GM18507 (cell line): ENCODE measurements around the gene ROM1.
"Not testable (repeated sequence)": the region's sequence is repeated elsewhere in the genome, so short reads cannot be mapped to it uniquely, and the experiment has no call there.

Experiments used
- DNase-seq: peaks from one replicate; pipeline ENCODE4 v3.0.0; 2011; ENCODE audit warnings: low read depth; ENCODE audit not compliant: insufficient read length; ENCODE audit errors: extremely low spot score
- FAIRE-seq: peaks from 2 replicates; lab custom pipeline; 2011; peaks lifted over from hg19 to GRCh38; lab: Jason Lieb, UNC

The ROM1 gene

DNA sequence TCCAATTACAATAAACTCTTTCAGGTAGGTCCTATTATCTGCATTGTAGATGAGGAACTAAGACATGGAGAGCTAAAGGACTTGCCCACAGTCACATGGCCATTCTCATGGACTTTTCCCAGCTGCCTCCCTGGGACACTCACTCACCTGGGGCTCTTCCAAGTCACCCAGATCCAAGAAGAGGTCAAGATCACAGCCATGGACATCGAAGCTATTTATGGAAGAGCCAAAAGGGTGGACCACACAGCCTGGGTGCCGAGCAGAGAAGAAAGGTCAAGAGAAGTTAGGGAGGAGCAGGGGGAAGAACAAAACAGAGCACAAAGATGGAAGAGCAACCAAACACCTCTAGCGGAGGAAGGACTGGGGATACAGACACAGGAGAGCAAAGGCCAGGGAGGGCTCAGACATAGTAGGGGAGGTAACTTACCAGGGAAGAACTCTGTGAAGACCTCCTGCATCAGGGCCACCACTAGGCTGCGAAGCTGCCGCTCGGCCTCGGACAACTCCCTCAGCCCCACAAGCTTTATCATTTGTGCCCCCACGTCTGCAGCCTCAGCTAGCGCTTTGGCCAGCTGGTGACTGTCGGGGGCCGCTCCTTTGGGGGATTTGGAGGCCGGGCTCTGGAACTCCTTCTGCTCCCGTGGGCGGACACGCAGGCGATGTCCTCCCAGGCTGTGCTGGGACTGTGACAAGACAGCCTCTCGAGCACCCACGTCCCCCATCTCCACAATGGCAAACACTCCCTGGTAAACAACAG, 31.9 kb upstream of the ROM1 start:
- DNase-seq (no peak), FAIRE-seq (no peak)

DNA sequence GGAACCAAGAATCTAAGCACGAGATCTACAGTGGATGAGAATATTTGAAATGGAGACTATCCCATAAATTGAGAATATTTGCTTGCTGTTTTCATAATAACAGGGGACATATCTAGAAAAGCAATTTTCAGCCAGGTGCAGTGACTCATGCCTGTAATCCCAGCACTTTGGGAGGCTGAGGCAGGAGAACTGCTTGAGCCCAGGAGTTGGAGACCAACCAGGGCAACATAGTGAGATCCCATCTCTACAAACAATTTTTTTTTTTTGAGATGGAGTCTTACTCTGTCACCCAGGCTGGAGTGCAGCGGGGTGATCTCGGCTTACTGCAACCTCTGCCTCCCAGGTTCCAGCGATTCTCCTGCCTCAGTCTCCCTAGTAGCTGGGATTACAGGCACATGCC, 31.3 kb upstream of the ROM1 start:
- DNase-seq, FAIRE-seq: not testable (repeated sequence)

DNA sequence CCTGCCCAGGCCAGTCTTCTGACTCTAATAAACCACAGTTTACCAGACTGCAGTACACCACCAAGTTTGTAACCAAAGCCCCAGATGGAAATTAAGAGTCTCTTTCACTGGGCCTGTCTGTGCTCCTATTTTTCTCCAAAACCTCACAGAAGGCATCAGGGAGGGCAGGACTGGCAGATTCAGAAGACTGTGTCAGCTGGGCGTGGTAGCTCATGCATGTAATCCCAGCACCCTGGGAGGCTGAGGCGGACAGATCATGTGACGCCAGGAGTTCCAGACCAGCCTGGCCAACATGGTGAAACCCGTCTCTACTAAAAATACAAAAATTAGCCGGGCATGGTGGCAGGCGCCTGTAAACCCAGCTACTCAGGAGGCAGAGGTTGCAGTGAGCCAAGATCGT, 27.7 kb upstream of the ROM1 start:
- not testable (repeated sequence) for FAIRE-seq, DNase-seq

DNA sequence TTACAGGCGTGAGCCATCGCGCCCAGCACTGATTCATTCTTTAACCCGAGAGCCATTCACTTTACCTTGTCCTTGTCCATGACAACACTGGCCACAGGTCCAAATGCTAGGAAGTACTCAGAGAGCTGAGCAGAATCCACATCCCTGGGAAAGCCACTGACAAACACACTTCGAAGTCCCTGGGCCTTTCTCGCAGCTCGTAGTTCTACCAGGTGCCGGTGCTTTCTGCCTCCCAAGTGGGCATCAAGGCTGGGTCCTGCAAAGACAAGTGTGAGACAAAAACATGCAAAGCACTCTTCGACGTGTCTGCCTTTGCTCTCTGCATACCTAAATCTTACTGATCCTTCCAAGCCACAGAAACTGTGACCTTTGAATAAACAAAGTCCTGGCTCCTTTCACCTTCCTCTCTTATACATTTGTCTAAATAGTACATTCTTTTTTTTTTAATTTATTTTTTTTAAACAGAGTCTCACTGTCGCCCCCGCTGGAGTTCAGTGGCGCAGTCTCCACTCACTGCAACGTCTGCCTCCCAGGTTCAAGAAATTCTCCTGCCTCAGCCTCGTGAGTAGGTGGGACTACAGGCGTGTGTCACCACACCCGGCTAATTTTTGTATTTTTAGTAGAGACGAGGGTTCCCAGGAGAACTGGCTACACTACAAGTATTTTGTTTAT, 24.0 kb upstream of the ROM1 start:
- FAIRE-seq (no peak), DNase-seq (no peak)

DNA sequence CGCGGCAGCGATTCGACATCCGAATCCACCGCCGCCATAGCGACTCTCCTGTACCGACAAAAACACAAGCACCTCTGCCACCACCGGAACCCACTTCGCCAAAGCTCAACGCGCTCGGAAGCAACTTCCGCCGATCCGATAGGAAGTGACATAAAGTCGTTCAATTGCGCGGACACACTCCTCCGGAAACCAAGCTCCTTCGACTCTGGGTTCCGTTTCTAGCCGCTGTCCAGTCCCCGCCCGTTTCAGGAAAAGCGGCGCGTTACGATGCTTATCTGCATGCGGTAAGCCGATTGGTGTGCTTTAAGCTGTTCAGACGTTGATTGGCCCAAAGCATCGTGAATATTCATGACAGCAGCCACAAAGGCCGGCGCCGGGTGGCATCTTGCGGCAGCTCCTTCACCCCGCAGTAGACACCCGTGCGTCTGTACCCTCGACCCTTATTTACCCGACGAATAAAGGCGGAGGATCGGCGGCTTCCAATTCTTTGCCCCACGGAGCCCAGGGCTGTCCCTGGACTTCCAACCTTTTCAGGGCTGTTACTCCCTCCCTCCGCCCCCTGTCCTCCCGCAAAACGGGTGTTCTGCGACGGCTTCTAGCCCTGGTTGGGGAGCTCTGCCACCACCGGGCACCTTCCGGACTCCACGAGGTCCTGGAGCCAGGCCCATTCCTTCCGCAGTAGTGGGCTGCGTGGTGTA, 21.5 kb upstream of the ROM1 start, which contains the start of gene TUT1:
TUT1 (minus strand) TSS at position 76 of the 698 bp plus-strand sequence; CDS start at position 38, 38 bp downstream.
- peak; percentile 99 for FAIRE-seq

DNA sequence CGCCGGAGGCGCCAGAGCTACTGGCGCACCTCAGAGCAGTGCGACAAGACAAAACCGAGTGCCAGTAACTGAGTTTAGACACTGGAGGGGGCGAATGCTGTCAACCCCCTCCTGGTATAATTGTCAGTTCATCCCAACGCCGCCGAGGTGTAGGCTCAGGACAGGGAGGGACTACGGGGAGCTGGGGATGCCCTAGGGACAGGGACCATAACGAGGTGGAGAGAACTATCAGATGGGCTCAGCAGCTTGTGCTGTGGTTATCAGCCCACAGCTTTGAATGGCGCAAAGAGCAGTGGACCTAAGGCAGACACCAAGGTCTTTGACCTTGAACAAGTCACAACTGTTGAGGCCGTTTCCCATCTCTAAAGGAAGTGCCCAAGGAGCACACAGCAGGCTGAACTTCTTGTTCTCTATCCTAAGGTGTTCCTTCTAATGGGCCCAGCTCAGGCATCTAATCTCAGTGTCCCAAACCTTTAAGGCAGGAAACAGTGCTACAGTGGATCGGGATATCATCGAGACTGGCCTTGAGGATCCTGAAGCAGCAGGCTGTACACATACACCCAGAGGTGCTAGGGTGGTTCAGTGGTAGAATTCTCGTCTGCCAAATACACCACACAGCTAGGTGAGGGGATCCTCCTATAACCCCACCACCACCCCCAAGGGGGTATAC, 20.8 kb upstream of the ROM1 start:
- DNase-seq (no peak), FAIRE-seq (no peak)

More for the DNA sequence above, 21.5 kb upstream of the ROM1 start, which contains the start of gene TUT1:
- DNase-seq = peak; percentile 86

DNA sequence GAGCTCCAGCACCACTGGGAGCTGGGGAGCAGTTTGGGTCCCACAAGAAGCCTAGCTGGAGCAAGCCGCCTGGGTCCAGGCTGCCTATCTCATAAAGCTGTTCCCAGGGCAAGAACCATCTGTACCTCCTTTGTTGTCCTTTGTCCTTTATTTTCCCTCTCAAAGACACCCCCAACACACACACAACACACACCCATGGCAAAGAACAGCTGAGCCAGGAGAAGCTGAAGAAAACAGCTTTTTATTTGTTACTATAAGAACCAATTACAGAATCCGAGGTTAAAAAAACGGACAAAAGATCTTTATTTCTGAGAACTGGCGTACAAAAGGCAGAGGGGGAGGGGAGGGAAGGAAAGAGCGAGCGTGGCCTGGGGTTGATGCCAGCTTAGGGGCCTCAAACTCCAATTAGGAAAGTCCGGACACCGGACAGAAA, 20.1 kb upstream of the ROM1 start:
- FAIRE-seq = no peak

DNA sequence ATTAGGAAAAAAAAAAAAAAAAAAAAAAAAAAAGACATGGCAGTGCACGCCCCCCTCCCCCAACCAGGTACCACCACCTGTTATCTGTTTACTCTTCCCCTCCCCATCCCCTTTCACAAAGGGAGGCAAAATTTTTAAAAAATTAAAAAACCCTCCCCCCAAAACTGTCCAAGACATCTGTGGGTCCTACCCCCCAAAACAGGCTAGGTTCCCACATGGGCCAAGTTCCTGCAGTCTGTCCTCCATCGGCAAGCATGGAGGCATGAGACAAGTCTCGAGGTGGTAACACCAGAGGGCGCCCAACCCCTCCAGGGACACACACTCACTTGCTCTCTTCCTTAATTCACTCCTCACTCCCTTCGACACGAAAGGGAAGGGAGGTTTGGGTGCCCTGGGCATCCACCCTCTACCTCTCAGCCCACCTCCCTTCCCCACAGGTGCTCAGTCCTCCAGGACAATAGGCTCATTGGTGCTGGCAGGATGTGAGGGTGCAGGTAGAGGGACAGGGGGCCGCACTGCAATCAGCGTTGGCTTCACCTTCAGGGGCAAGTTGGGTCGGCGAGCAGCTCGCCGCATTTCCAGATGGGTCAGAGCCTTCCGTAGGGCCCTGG, 19.5 kb upstream of the ROM1 start:
- FAIRE-seq = peak; percentile 81
- DNase-seq = no peak

More for the DNA sequence above, 20.1 kb upstream of the ROM1 start:
- no peak for DNase-seq

DNA sequence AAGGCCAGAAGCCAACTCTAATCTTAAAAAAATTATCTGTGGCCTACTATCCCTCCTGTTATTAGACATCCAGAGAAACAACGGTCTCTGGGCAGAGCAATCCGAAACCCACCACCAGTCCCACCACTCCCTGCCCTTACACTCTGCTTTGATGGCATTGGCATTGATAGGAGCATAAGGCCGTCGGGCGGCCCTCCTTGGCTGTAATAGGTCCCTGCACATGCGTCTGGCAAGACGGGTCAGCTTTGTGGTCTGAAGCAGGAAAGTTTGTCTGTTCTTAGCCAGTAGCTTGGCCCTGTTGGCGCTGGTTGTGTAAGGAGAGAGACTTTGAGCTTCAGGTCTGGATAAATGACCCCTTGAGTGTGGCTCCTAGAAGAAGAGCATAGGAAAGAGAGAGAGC, 17.9 kb upstream of the ROM1 start:
- DNase-seq (no peak), FAIRE-seq (no peak)

DNA sequence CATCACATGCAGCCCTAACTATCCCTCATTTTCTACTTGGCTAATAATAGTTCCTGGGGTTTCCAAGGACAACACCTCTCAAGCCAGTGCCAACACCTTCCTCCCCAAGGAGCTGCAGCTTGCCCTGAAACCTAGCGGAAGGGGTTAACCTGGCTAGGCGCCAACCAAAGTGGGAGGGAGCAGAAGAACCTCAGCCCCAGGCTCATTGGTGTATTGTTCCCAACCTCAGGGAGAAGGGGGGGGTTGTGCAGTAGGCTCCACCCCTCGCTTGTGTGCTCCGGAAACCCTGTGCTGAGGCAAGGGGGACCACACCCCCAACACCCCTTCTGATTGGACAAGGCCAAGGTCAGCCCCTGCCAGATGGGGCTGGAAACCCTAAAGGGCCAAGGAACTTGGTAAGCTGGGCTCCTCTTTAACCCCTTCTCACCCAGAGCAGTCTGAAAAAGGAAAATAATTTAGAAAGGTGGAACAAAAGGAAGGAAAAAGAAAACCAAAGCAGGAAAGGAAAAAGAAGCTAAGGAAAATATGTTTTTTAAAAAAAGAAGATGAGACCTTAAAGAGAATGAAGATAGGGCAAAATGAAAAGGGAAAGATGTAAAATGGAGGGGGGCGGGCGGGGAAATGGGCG, 13.9 kb upstream of the ROM1 start:
- peak; percentile 99 for FAIRE-seq

DNA sequence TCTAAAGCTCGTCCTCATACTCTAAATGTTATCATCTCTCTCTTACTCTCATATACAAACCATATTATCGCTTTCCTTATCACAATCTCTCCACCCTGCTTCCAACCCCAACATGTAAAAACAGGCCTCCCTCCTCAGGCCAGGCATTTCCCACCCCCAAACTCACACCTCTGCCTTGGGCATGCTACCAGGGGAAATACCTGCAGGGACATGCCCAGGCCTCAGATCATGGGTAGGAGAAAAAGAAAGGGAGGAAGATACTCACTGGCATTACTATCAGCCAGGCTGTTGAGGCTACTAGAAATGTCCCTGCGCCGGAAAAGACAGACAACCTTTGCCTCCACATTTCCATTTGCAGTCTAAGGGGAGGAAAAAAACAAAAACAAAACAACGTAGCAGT, 13.2 kb upstream of the ROM1 start:
- FAIRE-seq (no peak), DNase-seq (no peak)

More for the DNA sequence above, 13.9 kb upstream of the ROM1 start:
- peak; percentile 90 for DNase-seq

DNA sequence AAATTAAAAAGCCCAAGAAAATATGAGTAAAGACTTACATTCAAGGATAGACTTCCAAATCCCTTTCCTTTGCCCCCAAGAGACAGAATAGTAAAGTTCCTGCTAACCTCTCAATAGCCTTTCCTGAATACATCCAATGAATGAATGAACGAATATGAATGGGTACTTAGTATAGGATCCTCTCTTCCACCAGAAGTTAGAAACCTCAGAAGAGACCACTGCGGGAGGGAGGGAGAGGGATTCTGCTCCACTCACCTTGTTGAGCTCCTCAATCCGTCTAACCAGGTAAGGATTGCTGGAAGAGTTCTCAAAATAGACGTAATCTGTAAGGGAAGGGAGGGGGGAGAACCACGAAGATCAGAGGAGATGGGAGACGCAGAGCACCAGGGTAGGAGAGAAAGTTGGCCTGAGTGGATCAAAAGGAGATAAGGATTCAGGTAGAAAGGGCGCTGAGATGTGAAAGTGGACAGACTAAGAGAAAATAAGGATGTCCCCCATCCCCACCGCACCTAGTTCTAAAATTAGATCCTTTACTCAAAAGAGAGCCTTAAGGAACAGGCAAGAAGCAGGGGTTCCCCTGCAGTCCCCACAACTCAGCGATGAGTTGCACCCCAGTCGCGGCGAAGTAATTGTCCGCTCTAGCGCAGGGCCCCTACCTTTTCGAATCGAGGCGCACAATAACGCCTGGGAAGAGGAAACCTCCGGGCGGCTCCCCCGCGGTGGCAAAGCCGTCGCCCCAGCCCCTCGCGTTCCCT, 12.5 kb upstream of the ROM1 start:
- DNase-seq (no peak), FAIRE-seq (peak; percentile 36)

DNA sequence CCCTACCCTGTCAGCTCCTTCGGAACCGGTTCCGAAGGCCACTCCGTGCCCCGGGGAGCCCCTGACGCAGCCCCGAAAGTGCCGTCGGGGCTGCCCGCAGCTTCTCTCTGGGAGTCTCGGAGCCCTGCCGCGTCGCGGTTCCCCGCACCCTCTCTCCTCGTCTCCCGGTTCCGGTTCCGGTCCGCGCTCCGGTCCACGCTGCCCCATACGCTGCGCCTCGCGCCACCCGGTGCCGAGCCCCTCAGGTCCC, 12.0 kb upstream of the ROM1 start:
- no peak for DNase-seq

DNA sequence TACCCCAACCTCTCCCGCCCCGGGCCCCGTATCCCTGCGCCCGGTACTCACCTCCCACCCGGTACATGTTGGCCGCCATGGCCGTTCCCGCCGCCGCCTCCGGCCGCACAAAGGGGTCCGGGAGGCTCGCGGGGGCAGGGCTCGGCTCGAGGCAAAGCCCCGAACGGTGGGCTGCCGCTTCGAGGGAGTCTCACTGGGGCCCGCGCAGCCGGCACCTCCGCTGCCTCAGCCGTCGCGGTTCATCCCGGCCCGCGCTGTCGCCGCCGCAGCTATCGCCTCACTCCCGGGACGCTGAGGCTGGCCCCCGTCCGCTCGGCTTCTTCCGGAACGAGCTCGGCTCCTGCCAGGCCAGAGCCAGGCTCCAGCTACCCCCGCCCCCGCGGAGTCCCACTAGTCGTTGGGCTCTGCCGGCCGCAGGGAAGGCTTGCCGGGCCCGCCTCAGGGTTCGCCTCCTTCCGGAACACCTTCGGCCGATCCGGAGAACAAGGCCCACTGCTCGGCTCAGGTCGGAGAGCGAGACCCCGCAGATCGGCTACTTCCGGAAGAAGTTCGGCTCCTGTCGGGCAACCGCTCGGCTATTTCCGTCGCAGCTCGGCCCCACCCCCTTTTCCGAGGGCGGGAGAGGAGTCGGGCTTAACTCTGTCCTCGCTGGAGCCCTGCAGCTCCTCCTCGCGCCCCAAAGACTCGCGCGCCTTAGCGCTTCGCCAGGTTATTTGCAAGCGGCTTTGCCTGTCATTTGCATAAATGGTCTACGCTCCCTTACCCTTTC, 11.5 kb upstream of the ROM1 start, which contains the start of gene MTA2:
MTA2 (minus strand) TSS at position 494 of the 769 bp plus-strand sequence; CDS start at position 79, 415 bp downstream.
- peak; percentile 99 for FAIRE-seq
- DNase-seq = peak; percentile 90

More for the DNA sequence above, 12.0 kb upstream of the ROM1 start:
- FAIRE-seq = no peak

DNA sequence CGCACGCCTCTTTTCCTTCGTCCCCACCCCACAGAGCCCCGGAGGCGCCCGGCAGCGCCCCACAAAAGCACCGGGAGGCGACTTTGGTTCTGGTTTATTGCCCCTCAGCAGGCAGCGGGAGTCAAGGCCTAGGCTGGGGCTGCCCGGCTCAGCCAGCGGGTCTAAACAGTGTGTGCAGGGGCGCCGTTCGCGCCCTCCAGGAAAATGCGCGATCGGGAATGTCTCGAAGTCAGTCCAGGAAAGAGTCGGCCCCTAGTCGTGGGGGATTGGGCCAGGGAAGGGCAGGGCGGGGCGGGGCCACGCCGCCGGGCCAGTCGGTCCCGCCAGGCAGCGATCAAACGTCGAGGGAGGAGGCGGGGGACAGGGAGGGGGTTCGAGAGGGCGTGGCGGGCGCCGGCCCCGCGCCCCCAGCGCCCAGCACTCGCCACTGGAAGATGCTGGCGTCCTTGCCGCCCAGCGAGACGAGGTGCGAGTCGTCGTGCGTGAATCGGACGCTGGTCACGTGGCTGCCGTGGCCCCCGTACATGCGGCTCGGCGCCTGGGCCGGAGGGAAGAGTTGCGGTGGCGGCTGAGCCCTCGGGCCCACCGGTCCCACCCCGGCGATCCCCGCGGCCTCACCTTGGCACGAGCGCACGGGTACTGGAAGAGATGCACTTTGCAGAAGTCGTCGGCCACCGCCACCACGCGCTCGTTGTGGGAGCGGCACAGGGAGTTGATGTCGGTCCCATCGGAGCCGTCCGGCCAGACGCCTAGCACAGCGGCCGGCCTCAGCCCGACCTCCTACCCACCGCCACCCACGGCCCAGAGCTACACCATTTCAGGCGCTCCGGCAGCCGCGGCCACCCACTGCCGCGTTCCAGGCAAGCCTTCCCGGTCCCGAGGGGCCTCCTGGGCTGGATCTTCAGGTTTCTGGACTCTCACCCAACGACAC, 10.7 kb upstream of the ROM1 start:
- FAIRE-seq (no peak), DNase-seq (no peak)

DNA sequence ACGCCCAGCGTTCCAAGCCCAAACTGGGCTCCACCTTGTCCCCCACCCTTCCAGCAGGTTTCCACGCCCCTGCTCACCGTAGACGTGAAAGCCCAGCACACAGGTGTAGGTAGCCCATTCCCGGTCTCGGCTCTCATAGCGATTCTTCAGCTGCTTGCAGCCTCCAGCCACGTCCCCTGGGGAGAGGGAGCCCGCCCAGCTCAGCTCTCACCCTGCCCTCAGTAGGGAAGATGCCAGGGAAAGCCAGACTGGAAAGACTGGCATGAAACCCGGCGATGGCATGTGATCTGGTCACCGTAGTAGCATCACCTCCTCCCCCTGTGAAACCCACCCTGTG, 10.0 kb upstream of the ROM1 start:
- no peak for FAIRE-seq

More for the DNA sequence above, 10.0 kb upstream of the ROM1 start:
- no peak for DNase-seq
